Measurements from ENCODE around the gene C9orf78.

Gene C9orf78

DNA sequence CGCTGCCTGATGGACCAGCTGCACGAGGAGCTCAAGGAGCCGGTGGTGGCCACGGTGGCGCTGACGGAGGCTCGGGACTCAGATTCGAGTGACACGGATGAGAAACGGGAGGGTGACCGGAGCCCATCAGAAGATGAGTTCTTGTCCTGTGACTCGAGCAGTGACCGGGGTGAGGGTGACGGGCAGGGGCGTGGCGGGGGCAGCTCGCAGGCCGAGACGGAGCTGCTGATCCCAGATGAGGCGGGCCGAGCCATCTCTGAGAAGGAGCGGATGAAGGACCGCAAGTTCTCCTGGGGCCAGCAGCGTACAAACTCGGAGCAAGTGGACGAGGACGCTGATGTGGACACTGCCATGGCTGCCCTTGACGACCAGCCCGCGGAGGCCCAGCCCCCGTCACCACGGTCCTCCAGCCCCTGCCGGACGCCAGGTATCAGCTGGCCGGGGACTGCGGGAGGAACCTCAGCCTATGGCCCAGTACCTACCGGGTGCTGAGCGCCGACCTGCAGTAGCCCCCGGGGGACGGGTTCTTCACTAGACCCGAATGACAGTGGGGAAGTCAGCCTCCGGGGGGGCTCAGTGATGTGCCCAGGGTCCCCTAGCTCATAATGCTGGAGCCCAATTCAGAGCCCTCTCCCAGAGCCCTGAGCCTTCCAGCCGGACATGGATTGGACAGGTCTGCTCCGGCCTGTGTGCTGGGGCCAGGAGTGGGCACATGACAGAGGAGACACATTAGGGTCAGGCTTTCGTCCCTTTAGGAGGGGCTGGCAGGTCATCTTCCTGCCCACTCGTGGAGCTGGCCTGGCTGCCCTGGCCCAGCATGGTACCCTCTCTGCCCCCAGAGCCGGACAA lies 33.2 kb upstream of the C9orf78 start:
- DNase-seq (ENCODE audit: low read depth) = no peak

DNA sequence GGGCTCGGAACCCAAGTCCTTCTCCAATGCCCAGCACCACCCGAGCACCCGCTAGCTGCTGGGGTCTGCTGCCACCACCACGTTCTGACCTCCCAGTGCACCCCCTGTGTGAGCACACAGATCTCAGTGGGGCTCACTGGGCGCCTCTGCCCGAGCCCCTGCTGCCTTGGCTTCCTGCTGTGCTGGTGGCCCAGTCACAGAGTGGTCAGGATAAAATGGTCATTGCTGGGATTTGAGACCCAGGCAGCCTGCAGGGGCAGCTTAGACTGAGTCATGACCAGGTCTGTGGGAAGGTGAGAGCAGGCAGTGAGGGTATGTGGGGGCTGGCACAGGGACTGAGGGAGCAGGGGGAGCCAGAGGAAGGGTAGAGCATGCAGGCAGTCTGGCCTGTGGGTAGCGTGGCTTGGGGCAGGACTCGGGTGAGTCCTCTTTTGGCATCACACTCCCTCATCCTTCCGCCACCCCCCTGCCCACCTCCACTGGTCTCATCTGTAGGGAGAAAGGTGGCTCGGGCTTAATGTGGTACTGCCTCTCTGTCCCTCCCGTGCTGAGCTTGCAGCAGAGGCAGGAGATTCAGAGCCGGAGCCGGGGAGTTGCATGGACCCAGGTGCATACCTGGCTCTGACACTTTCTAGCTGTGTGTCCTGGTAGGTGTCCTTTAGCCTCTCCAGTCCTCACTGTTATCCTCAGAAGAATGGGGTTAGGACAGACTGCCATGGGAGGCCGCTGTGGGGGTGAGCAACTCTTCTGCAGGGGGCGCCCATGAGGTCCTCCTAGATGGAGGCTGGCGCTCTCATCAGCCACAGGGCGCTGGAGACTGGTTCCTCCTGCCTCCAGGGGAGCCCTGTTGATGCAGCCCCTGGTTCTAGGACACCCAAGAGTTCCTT lies 32.3 kb upstream of the C9orf78 start:
- no peak for DNase-seq (ENCODE audit: low read depth)

DNA sequence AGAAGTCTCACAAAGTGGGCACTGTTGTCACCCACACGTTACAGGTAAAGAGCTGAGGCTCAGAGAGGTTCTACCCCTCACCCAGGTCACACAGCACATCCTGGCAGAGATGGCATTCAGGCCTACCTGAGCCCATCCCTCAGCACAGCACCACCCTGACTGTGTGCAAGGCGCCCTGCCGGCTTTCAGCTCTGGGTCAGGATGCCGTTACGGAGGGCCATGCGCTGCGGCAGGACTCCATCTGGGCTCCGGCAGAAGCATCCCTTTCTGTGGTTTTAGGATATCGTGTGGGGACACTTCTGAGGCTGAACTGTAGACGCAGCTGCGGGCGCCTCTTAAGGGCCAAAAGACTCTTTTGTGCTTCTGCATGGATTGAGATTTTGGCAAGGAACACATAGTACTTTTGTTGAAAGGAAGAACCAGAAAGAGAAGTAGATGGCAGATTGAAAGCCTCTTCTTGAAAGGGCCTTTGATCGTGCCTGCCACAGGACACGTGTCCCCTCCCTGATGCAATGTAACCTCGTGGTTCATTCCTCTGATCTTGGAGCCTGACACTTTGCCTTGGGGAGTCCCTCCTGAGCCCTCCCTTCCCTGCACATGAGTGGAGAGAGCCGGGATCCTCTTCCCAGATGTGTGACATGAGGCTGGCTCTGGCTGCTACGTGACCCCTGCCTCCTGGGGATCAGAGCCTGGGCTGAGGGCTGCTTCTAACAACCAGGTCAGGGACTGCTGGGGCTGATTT lies 31.5 kb upstream of the C9orf78 start:
- no peak for DNase-seq (ENCODE audit: low read depth)

DNA sequence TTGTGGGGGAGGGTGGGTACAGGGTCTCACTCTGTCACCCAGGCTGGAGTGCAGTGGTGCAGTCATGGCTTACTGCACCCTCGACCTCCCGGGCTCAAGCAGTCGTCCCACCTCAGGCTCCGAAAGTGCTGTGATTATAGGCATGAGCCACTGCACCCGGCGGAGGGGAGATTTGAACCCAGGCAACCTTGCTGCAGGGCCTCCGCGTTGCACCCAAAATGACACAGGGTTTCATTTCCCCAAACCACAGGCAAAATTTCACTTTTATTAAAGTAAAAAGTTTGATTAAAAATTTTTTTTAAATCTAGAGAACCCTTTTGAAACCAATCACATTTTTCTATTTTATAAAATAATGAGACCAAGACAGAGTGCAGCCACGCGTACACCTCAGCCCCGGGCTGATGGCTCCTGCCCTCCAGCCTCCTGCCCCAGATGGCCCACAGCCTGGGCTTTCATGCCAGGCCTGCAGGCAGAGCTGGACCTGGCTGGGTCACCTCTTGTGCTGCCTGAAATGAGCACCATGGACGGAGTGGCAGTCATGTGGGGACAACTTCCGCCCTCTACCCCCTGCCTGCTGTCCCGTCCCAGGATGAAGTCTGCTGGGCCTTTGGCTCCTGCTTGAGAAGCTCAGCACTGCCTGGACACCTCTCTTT lies 30.7 kb upstream of the C9orf78 start:
- no peak for DNase-seq (ENCODE audit: low read depth)

DNA sequence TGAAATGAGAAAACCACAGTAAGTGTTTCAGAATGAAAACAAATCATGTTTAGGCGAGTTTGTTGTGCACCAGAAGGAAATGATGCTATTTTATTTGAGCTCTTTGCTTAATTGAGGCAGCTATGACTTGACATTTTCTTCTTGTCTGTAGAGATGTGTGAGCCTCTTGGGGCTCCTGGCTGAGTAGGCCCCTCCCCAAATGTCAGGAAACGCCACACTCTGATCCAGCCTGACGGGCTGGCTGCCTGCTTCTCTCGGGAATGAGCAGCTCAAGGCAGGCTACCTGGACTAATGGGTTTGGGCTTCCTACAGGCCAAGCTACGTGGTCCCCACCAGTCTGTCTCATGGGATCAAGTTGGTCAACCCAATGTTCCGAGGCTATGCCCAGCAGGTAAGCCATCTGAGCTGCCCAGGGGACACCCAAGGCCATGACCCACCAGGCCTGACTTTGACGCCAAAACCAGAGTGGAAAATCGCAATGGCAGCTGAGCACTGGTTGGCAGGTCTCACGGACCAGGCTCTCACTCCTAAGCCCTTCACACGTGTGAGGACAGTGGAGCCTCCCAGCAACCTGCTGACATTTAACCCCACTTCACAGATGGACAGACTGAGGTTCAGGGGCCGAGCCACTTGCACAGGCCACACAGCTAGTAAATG lies 30.0 kb upstream of the C9orf78 start:
- no peak for DNase-seq (ENCODE audit: low read depth)

DNA sequence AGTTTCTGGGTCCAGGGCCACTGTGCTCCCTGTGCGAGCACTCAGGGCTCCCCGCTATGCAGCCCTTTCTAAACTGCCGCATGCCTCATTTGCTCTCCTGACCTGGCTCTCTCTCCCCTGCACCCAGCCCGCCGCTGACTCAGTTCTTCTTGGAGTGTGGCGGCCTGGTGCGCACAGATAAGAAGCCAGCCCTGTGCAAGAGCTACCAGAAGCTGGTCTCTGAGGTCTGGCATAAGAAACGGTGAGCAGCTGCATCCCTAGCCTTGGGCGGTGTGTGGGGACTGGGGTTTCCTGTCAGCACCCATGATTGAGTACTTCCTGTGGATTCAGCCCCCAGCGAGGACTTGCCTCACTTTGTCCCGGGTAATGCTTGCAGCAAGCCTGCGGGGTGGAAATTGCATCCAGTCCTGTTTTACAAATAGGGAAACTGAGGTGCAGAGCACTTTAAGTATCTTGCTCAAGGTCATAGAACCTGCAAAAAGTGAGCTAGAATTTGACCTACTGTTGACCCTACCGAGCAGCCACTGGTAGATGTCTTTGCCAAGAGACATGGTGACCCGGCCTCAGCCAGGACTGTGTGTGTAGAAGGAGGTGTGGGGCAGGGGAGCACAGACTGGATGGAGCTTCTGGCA lies 28.1 kb upstream of the C9orf78 start:
- DNase-seq (ENCODE audit: low read depth) = peak; percentile 47

DNA sequence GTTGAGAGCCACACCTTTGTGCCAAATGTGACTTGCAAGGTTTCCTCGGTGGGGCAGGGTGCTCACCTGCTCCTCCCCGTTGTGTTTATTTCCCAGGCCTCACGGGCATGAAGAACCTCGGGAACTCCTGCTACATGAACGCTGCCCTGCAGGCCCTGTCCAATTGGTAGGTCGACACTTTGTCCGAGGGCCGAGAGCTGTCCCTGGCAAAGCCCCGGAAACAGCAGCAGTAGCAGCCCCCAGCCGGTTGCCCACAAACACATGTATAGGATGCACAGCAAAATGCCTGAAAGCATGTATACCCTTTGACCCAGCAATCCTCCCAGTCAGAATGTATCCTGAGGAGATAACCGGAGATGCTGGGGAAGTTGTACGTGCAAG lies 26.4 kb upstream of the C9orf78 start:
- DNase-seq (ENCODE audit: low read depth) = no peak

DNA sequence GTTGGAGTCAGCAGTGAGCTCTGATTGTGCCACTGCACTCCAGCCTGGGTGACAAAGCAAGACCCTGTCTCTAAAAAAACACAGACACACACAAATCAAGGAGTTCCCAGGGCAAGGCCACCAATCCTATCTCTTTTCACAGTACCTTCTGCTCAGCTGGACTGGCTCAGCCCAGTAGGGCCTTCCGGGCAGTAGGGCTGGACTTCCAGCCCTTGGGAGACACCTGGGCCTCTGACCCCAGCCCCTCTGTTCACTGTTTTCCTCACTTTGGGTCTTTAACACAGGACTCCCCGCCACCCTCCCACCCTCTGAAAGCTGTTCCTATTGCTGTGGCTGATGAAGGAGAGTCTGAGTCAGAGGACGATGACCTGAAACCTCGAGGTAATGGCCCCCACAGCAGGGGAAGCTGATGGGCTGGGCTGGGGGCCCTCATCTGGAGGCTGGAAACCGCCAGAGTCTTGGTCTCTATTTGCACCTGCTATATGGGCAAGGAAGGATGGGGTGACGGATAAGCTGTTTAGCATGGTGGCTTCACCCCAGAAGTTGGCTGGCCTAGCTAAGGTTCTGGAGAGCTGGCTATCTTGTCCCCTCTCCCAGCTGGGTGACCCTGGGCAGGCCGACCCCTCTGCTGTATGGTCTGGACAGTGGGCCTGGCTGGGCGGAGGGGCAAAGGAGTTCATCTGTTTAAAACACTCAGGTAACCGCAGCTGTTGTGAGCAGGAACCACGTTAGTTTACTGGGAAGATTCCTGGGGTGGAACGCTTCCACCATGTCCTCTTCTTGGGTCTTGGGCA lies 25.8 kb upstream of the C9orf78 start:
- no peak for DNase-seq (ENCODE audit: low read depth)

DNA sequence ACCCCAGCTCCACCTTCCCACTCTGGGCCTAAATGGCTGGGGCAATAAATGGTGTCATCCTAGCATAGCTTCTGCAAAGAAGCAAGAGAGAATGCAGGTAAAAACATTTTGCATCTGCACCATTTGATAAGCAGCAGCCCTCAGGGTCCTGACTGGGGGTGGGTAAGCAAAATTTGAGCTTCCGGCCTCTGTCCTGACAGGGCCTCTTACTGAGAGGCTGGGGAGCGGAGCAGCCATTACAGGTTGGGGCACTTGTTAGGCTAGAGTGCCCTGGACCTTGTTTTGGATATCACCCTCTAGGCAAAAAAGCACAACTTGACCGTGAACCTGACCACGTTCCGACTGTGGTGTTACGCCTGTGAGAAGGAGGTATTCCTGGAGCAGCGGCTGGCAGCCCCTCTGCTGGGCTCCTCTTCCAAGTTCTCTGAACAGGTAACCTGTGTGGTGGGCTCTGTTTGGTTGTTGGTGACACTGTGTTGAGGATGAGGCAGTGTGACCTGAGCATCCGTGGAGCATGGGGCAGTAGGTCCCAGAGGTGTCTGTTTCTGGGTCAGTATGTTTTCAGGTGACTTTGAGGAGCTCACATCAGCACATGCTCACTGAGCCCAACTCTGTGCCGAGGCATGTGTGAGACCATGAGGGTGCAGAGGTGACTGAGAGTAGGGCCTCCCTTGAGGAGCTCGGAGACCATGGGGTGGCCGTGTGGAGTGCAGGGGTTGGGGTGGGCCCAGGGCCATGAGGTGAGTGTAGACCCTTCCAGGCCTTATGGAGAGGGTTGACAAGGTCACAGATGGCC lies 23.3 kb upstream of the C9orf78 start:
- DNase-seq (ENCODE audit: low read depth) = no peak

DNA sequence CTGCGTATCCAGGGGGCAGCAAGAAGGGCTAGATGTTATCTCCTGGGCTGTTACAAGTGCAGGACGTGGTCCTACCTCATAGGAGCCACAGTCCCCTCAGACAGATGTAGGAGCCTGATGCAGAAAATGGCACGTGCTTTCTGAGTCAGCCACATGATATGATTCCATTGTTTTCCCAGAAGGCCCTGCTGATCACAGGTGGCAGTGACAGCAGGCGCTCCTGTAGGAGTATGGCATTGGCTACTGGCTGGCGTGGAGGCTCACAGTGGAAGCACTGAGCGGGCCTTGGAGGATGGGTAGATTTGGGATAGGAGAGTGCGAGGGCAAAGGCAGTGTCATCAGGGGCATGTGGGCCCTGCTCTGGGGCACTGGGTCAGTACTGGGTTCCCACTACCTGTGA lies 22.1 kb upstream of the C9orf78 start:
- no peak for DNase-seq (ENCODE audit: low read depth)

DNA sequence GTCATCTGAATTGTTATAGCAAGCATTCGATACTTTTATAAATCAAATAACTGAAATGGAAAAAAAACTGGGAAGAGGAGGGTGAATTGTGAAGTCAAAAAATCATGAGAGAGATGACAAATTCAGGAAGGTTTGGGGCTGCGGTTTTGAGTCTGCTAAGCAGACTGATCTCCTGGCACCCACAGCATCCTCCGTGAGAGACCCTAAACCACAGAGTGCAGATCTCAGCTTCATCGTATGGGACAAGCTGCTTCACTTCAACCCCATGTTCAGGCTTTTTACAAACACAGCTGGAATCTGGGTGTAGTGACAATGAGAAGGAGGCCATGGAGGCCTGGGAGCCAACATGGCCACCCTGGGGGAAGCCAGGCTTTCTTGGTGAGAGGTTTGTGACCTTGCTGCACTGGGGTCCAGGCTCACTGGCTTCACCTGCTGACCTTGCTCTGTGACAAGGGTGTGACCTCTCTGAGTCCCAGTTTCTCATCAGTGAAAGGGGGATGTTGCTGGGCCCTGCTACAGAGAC lies 19.6 kb upstream of the C9orf78 start:
- no peak for DNase-seq (ENCODE audit: low read depth)

DNA sequence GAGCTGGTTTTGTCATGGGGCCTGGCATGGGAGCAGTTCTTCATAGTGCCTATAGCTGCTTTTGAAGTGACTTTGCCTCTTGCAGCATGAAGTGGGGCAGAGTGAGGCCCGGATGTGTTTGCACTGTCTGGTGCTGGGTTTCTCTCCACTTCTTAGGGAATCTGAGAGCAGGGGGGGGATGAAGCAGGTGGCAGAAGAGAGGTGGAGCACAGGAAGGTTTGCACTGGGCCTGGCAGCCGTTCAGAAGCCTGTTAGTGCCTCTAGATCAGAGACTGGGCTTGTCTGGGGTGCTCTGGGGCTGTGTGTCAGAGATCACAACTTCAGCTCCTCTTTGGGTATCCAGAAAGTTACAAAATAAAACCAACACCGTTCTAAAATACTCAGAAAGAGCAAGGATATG lies 18.5 kb upstream of the C9orf78 start:
- no peak for DNase-seq (ENCODE audit: low read depth)

DNA sequence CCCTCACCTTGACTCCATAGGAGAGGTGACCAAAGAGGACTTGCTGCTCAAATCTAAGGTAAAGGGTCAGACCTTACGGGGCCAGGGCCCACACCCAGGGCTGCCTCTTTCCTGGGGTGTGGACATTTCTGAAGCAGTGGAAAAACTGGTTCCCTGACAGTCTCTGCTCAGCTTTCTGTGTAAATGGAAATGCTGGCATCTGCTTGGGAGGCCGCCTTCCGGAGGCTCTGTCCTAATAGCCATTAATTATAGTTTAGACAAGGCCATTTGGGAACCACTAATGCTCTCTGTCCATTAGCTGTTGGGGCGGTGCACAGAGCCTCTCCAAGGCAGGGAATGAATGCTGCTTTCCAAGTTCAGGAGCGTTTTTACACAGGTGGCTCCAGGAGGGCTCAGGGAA lies 17.5 kb upstream of the C9orf78 start:
- DNase-seq (ENCODE audit: low read depth) = no peak

DNA sequence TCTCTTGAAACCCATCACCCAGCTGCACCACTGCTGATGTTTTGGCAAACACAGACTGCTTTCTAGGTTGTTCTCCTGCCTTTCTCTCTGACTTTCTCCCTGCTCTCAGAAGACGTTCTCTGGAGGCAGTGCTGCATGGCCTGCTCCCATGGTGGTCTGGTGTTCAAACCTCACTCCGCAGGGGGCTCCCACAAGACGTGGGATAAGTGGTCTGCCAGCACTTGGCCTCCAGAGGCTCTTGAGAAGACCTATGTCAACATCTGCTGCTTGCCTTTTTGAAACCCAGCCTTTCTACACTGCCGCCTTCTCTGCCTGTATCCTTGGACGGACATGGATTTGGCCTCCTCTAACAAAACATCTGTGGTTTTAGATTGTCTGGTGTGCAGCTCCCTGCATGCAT lies 16.7 kb upstream of the C9orf78 start:
- no peak for DNase-seq (ENCODE audit: low read depth)

DNA sequence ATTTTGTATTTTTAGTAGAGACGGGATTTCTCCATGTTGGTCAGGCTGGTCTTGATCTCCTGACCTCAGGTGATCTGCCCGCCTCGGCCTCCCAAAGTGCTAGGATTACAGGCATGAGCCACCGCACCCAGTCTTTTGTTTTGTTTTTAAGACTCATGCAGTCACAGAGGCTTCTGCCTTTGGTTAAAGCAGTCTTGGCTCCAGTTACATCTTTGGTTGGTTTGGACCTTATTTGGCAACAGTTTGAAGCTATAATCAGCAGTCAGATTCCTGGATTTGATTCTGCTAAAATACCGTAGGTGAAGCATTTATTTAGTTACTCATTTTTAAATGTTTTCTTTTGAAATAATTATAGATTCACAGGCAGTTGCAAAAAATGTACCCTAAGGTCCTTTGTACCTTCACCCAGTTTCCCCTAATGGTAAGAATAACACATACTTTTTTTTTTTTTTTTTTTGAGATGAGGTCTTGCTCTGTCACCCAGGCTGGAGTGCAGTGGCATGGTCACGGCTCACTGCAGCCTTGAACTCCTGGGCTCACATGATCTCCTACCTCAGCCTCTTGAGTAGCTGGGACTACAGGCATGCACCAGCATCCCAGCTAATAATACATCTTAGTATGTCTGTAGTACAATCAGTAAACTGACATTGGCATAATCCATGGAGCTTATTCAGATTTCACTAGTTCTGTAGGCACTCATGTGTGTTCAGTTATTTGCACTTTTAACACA lies 15.9 kb upstream of the C9orf78 start:
- DNase-seq (ENCODE audit: low read depth) = no peak

DNA sequence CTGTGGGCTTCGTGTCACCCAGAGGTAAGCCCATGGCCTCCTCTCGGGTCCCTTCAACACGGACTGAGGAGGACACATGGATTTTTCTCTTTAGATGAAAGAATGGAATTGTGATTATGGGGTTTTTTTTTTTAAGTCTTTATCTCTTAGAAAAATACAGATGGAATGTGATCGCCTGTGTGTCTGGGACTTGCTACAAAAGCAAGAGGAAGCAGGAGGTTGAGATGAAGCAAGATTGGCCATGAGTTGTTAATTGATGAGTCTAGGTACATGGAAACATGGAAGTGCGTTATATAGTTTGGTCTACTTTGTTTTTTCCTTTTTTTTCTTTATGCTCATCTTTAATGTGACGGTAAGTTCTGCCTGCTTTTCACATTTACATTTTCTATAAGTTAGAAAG lies 14.8 kb upstream of the C9orf78 start:
- no peak for DNase-seq (ENCODE audit: low read depth)

DNA sequence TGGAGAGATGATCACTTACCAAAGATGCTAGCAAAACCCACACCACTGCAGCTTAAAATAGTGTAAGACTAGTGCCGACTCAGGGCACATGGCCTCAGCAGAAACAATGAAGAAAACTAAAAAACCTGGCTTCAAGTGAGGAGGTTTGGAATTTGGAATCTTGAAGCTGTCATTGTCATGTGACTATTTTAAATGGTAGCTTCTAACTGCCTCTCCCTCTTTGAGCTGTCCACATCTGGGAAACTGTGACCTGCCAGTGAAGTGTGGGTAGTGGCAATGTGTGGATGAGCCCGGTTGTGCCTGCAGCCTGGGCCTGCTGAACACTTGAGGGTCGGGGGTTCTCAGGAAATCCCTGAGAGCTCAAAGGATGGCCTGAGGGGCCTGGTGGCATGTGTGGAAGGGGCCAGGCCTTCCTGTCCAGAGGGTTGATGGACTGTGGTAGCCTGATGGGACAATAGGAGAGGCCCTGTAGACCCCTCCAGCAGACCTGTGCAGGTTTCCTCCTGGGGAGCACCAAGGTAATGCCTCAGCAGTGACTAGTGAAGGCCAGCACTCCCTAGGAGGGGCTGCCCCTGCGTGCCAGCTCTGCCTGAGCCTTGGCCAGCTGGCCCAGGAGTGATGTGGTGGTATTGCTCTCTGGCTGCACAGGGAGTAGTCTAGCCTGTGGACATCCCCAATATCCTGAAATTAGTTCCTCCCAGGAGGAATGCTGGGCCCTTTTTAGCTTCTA lies 13.8 kb upstream of the C9orf78 start:
- DNase-seq (ENCODE audit: low read depth) = no peak

DNA sequence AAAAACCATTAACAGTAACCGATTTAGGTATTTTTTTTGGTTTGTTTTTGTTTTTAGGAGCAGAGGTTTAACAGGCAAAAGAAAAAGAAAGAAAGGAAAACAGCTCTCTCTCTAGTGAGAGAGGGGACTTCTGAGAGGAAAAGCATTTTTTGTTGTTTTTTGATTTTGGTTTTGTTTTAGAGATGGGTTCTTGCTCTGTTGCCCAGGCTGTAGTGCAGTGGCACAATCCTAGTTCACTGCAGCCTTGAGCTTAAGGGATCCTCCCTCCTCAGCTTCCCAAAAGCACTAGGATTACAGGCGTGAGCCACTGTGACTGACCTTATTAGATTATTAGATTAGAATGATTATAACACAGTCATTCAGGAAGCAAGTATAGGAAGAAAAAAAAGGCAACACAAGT lies 10.3 kb upstream of the C9orf78 start:
- no peak for DNase-seq (ENCODE audit: low read depth)
